SK-N-SH (cell line): ENCODE results near the gene SLC24A3. TPM values are rescaled to one million over a fixed set of nuclear protein-coding genes. Genes with fewer than 3 reads are reported as not detected.

Experiments
- CTCF ChIA-PET: fragments of 300-600, 350-600 bp; formaldehyde crosslinking; extraction: SDS; loops from one replicate; lab custom pipeline; 2021; lab: Yijun Ruan, JAX
- POLR2A ChIA-PET: fragments of 350-600 bp; sonication (Branson Sonifier 250); formaldehyde crosslinking; extraction: SDS; loops from one replicate; lab custom pipeline; 2020; ENCODE audit warnings: antibody characterized with exemption, inconsistent platforms; lab: Yijun Ruan, JAX
- DNase-seq: peaks from one replicate; pipeline ENCODE4 v3.0.0; 2012
- H2AFZ ChIP-seq: fragments of 200-600 bp; sonication (generic); 2 replicates; pipeline ENCODE4 v1.8.1; 2016; ENCODE audit warnings: antibody characterized with exemption, mild to moderate bottlenecking, low read depth
- H3F3A ChIP-seq: fragments of 200-600 bp; sonication (generic); replicated peaks from 2 replicates; pipeline ENCODE3; 2016; ENCODE audit warnings: antibody characterized with exemption, mild to moderate bottlenecking; ENCODE audit not compliant: insufficient read depth
- H3K27ac ChIP-seq, 2 experiments: fragments of 200-500 bp in 1 of 2; fragments of 200-600 bp in 1 of 2; sonication (Bioruptor generic) in 1 of 2; sonication (generic), shearing (Covaris generic) in 1 of 2; 2 replicates each; pipeline versions ENCODE4 v1.5.1 to v1.6.1; 2014 to 2016; ENCODE audit warnings: low read depth in 2 of 2, inconsistent platforms in 1 of 2, low read length in 1 of 2, mild to moderate bottlenecking in 1 of 2, mixed read lengths in 1 of 2
- H3K27me3 ChIP-seq: fragments of 200-600 bp; sonication (generic), shearing (Covaris generic); 2 replicates; pipeline ENCODE4 v1.6.1; 2016; ENCODE audit warnings: mixed run types; ENCODE audit not compliant: insufficient read depth
- H3K36me3 ChIP-seq, 2 experiments: fragments of 200-500 bp in 1 of 2; fragments of 200-600 bp in 1 of 2; sonication (Bioruptor generic) in 1 of 2; sonication (generic) in 1 of 2; replicated peaks in 1 of 2; 2 replicates each; pipeline versions ENCODE3 to v1.5.1; 2014 to 2016; ENCODE audit warnings: low read length in 1 of 2, mild to moderate bottlenecking in 1 of 2; ENCODE audit not compliant: insufficient read depth in 2 of 2, control insufficient read depth in 1 of 2
- H3K4me1 ChIP-seq, 2 experiments: fragments of 200-500 bp in 1 of 2; fragments of 200-600 bp in 1 of 2; sonication (Bioruptor generic) in 1 of 2; sonication (generic), shearing (Covaris generic) in 1 of 2; 2 replicates each; pipeline versions ENCODE4 v1.5.1 to v1.6.1; 2014 to 2016; ENCODE audit warnings: low read depth in 1 of 2, low read length in 1 of 2, mixed run types in 1 of 2; ENCODE audit not compliant: insufficient read depth in 2 of 2, control insufficient read depth in 1 of 2
- H3K4me2 ChIP-seq: fragments of 200-600 bp; sonication (generic), shearing (Covaris generic); 2 replicates; pipeline ENCODE4 v1.6.1; 2017; ENCODE audit warnings: mixed run types
- H3K4me3 ChIP-seq, 2 experiments: fragments of 200-500 bp in 1 of 2; fragments of 200-600 bp in 1 of 2; sonication (Bioruptor generic) in 1 of 2; sonication (generic), shearing (Covaris generic) in 1 of 2; 2 replicates each; pipeline versions ENCODE4 v1.5.1 to v1.8.1; 2014 to 2016; ENCODE audit warnings: low read depth in 2 of 2, inconsistent platforms in 1 of 2, low read length in 1 of 2, mild to moderate bottlenecking in 1 of 2, mixed read lengths in 1 of 2, moderate library complexity in 1 of 2
- H3K79me2 ChIP-seq: fragments of 200-600 bp; sonication (generic); 2 replicates; pipeline ENCODE4 v1.8.1; 2017; ENCODE audit warnings: mild to moderate bottlenecking; ENCODE audit not compliant: insufficient read depth
- H3K9ac ChIP-seq: fragments of 200-600 bp; sonication (generic); 2 replicates; pipeline ENCODE4 v1.6.1; 2017; ENCODE audit warnings: mixed run types
- H3K9me2 ChIP-seq: fragments of 200-600 bp; sonication (generic); 2 replicates; pipeline ENCODE4 v1.6.1; 2017; ENCODE audit warnings: mixed run types
- H3K9me3 ChIP-seq: fragments of 200-600 bp; sonication (generic); 2 replicates; pipeline ENCODE4 v1.6.1; 2017; ENCODE audit warnings: mixed run types, mild to moderate bottlenecking, moderate library complexity
- H4K20me1 ChIP-seq: fragments of 200-600 bp; sonication (generic); 2 replicates; pipeline ENCODE4 v1.6.1; 2017; ENCODE audit warnings: mild to moderate bottlenecking, mixed run types; ENCODE audit not compliant: insufficient read depth
- ELF1 ChIP-seq: IDR thresholded peaks from 2 replicates; pipeline ENCODE4 v1.4.0; 2012
- EP300 ChIP-seq, 2 experiments: IDR thresholded peaks; 2 replicates each; pipeline versions ENCODE4 v1.4.0 to v1.6.1; 2012; ENCODE audit warnings: borderline replicate concordance in 1 of 2, low read depth in 1 of 2, low read length in 1 of 2
- GABPA ChIP-seq: IDR thresholded peaks from 2 replicates; pipeline ENCODE4 v1.4.0; 2012; ENCODE audit warnings: low read depth, mild to moderate bottlenecking
- MXI1 ChIP-seq: IDR thresholded peaks from 2 replicates; pipeline ENCODE4 v1.6.1; 2012; ENCODE audit warnings: mild to moderate bottlenecking, low read depth, low read length, improper control_type of control experiment
- NFIC ChIP-seq: IDR thresholded peaks from 2 replicates; pipeline ENCODE4 v1.4.0; 2012; ENCODE audit warnings: borderline replicate concordance
- NRF1 ChIP-seq: IDR thresholded peaks from 2 replicates; pipeline ENCODE4 v1.6.1; 2012; ENCODE audit warnings: low read depth, mild to moderate bottlenecking, low read length
- RAD21 ChIP-seq: IDR thresholded peaks from 2 replicates; pipeline ENCODE4 v1.6.1; 2012; ENCODE audit warnings: mild to moderate bottlenecking, low read length
- RFX5 ChIP-seq: IDR thresholded peaks from 2 replicates; pipeline ENCODE4 v1.6.1; 2012; ENCODE audit warnings: mild to moderate bottlenecking, improper control_type of control experiment, low read length
- SIN3A ChIP-seq: IDR thresholded peaks from 2 replicates; pipeline ENCODE4 v1.6.1; 2012; ENCODE audit warnings: low read depth, mild to moderate bottlenecking, low read length, moderate library complexity, borderline replicate concordance
- SMC3 ChIP-seq: IDR thresholded peaks from 2 replicates; pipeline ENCODE4 v1.6.1; 2012; ENCODE audit warnings: low read depth, low read length, improper control_type of control experiment
- TAF1 ChIP-seq: IDR thresholded peaks from 2 replicates; pipeline ENCODE4 v1.6.1; 2012; ENCODE audit warnings: low read depth, mild to moderate bottlenecking, low read length, moderate library complexity, borderline replicate concordance
- TEAD4 ChIP-seq: IDR thresholded peaks from 2 replicates; pipeline ENCODE4 v1.4.0; 2012; ENCODE audit warnings: mild to moderate bottlenecking, borderline replicate concordance; ENCODE audit not compliant: insufficient read depth
- WGBS: methylation state at CpG from one replicate; pipeline ENCODE4 v1.1.6; 2017; ENCODE audit warnings: low lambda C conversion rate; 5-methylcytosine and 5-hydroxymethylcytosine counted together
- polyA plus RNA-seq, 3 experiments: library from polyadenylated mRNA; depleted of rRNA; stranded (reverse); fragments of >200 nt; gene quantifications; 2 replicates each; pipeline ENCODE4 v1.2.3, GENCODE V29; 2012
- TF ChIP-seq, protein P1 (sequence below): IDR thresholded peaks from 2 replicates; pipeline ENCODE4 v1.4.0; 2012; ENCODE audit warnings: low read depth, borderline replicate concordance
- TF ChIP-seq, protein P2 (sequence below): fragments of 150-350 bp; IDR thresholded peaks from 2 replicates; pipeline ENCODE4 v1.6.1; 2017; ENCODE audit warnings: antibody characterized with exemption, low read length, low read depth, borderline replicate concordance
- TF ChIP-seq, protein P3 (sequence below): IDR thresholded peaks from 2 replicates; pipeline ENCODE4 v1.6.1; 2012; ENCODE audit warnings: mild to moderate bottlenecking, low read depth, low read length, moderate library complexity

Gene SLC24A3
- polyA plus RNA-seq, 1 of the 3 experiments (the other 2 are of a cell fraction): not detected

DNA sequence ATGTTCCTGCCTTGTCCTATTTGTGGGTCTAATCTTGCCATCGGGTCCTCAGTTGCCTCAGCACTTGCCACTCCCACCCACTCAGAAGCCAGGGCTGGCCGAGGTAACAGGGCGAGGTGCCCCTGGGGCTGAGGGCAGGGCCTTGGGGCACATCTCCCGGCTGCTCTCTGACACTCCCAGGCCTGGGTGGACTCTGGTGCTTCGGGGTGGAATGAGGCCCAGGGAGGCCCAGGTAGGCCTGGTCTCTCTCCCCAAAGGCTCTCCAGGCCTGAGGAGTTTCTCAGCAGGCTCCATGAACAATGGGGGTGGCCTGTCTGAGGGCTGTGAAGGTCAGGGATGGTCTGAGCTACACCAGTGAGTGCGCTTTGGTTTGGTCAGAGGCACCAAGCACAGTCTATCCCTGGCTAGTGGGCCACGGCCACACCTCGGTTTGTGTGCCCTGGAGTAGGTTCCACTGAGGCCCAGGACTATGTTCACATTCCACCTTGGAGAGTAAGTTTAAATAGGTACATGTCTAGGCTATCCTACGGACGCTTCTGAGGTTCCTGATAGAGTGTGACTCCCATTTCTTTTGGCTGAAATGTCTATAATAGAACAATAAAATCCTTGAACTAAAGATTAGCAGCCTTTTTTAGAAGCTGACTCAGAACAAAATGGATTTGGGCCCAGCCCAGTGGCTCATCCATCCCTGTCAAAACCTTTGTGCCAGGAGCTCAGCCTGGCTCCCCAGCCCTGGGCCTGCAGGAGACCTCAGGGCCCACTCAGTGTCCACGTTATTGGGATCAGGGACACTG is 78.8 kb downstream of the SLC24A3 start:
- WGBS: 11% methylated on average over 10 of the region's 11 CpGs

DNA sequence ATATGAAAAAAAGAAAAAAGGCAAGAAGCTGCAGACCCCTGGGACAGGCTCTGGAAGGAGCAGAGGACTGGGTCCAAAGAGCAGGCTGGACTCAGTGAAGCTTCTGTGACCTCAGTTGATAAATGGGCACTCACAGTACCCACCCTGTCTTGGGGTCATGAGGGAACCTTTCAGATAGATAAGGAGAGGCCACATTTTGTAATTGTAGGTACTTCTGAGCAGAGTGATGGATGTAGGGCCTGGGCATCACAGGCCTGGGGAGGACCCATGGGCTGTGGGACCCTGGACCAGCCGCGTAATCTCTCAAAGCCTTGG is 79.3 kb downstream of the SLC24A3 start:
- no peaks in the 10 kb centered on the region for H3K27me3 ChIP-seq
- H3K9ac ChIP-seq: no peak overlapping the region
- no peak overlapping the region for H3K4me2 ChIP-seq
- no peaks in the 10 kb centered on the region for H3K9me3 ChIP-seq
- no peak for TF ChIP-seq GABPA
- no peak for TF ChIP-seq TAF1
- no peak for TF ChIP-seq RFX5
- TF ChIP-seq ELF1: no peak
- no peak for TF ChIP-seq NRF1
- TF ChIP-seq TEAD4: no peak
- TF ChIP-seq, protein P1, sequence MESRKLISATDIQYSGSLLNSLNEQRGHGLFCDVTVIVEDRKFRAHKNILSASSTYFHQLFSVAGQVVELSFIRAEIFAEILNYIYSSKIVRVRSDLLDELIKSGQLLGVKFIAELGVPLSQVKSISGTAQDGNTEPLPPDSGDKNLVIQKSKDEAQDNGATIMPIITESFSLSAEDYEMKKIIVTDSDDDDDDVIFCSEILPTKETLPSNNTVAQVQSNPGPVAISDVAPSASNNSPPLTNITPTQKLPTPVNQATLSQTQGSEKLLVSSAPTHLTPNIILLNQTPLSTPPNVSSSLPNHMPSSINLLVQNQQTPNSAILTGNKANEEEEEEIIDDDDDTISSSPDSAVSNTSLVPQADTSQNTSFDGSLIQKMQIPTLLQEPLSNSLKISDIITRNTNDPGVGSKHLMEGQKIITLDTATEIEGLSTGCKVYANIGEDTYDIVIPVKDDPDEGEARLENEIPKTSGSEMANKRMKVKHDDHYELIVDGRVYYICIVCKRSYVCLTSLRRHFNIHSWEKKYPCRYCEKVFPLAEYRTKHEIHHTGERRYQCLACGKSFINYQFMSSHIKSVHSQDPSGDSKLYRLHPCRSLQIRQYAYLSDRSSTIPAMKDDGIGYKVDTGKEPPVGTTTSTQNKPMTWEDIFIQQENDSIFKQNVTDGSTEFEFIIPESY: no peak
- TF ChIP-seq NFIC: no peak
- no peak for TF ChIP-seq MXI1
- ChIA-PET CTCF (no interaction called here), POLR2A (no interaction called here)
- no peaks in the 10 kb centered on the region for H4K20me1 ChIP-seq
- DNase-seq: no peak
- 100% methylated on average over 1 of the region's 2 CpGs for WGBS
- no peaks in the 10 kb centered on the region for H3K79me2 ChIP-seq
- H3K27ac ChIP-seq: no peak overlapping the region
- H3K4me3 ChIP-seq: no peak overlapping the region
- H3K4me1 ChIP-seq: no peaks in the 10 kb centered on the region
- no peaks in the 10 kb centered on the region for H3F3A ChIP-seq
- H3K36me3 ChIP-seq: no peaks in the 10 kb centered on the region
- H2AFZ ChIP-seq: no peak overlapping the region
- no peaks in the 10 kb centered on the region for H3K9me2 ChIP-seq

More for the DNA sequence above, 78.8 kb downstream of the SLC24A3 start:
- H3K4me2 ChIP-seq: no peak overlapping the region
- no peaks in the 10 kb centered on the region for H3K27me3 ChIP-seq
- H3K4me1 ChIP-seq: no peaks in the 10 kb centered on the region
- H3K4me3 ChIP-seq: no peak overlapping the region
- no peak overlapping the region for H2AFZ ChIP-seq
- no peak for TF ChIP-seq SIN3A
- TF ChIP-seq EP300 (IDR thresholded peaks at IDR 0.05; ENCODE audit: borderline replicate concordance in 1 of 2, low read depth in 1 of 2, low read length in 1 of 2): no peak
- TF ChIP-seq MXI1: no peak
- no peak for TF ChIP-seq SMC3
- TF ChIP-seq RAD21: no peak
- TF ChIP-seq, protein P2, sequence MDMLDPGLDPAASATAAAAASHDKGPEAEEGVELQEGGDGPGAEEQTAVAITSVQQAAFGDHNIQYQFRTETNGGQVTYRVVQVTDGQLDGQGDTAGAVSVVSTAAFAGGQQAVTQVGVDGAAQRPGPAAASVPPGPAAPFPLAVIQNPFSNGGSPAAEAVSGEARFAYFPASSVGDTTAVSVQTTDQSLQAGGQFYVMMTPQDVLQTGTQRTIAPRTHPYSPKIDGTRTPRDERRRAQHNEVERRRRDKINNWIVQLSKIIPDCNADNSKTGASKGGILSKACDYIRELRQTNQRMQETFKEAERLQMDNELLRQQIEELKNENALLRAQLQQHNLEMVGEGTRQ: no peak
- TF ChIP-seq, protein P3, sequence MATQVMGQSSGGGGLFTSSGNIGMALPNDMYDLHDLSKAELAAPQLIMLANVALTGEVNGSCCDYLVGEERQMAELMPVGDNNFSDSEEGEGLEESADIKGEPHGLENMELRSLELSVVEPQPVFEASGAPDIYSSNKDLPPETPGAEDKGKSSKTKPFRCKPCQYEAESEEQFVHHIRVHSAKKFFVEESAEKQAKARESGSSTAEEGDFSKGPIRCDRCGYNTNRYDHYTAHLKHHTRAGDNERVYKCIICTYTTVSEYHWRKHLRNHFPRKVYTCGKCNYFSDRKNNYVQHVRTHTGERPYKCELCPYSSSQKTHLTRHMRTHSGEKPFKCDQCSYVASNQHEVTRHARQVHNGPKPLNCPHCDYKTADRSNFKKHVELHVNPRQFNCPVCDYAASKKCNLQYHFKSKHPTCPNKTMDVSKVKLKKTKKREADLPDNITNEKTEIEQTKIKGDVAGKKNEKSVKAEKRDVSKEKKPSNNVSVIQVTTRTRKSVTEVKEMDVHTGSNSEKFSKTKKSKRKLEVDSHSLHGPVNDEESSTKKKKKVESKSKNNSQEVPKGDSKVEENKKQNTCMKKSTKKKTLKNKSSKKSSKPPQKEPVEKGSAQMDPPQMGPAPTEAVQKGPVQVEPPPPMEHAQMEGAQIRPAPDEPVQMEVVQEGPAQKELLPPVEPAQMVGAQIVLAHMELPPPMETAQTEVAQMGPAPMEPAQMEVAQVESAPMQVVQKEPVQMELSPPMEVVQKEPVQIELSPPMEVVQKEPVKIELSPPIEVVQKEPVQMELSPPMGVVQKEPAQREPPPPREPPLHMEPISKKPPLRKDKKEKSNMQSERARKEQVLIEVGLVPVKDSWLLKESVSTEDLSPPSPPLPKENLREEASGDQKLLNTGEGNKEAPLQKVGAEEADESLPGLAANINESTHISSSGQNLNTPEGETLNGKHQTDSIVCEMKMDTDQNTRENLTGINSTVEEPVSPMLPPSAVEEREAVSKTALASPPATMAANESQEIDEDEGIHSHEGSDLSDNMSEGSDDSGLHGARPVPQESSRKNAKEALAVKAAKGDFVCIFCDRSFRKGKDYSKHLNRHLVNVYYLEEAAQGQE: no peak
- H3K9me3 ChIP-seq: no peaks in the 10 kb centered on the region
- no peaks in the 10 kb centered on the region for H3F3A ChIP-seq
- DNase-seq: no peak
- no peaks in the 10 kb centered on the region for H4K20me1 ChIP-seq
- H3K9ac ChIP-seq: no peak overlapping the region
- no peaks in the 10 kb centered on the region for H3K36me3 ChIP-seq
- H3K27ac ChIP-seq: no peak overlapping the region
- CTCF ChIA-PET: no interaction called here
- H3K79me2 ChIP-seq: no peaks in the 10 kb centered on the region
- POLR2A ChIA-PET: no interaction called here
- H3K9me2 ChIP-seq: no peaks in the 10 kb centered on the region
